ENCODE results near the gene PTH1R. TPM values are rescaled to one million over a fixed set of nuclear protein-coding genes. Genes with fewer than 3 reads are reported as not detected.

PTH1R gene
- total RNA-seq, 1 donor from 2014 or later = 6.2 TPM

GRCh38 chr3:46885612-46886011 lies 8.1 kb downstream of the PTH1R start:
- H3K27ac Mint-ChIP-seq (ENCODE audit: unreplicated experiment) = no peak overlapping the region
- TF ChIP-seq, protein P1, sequence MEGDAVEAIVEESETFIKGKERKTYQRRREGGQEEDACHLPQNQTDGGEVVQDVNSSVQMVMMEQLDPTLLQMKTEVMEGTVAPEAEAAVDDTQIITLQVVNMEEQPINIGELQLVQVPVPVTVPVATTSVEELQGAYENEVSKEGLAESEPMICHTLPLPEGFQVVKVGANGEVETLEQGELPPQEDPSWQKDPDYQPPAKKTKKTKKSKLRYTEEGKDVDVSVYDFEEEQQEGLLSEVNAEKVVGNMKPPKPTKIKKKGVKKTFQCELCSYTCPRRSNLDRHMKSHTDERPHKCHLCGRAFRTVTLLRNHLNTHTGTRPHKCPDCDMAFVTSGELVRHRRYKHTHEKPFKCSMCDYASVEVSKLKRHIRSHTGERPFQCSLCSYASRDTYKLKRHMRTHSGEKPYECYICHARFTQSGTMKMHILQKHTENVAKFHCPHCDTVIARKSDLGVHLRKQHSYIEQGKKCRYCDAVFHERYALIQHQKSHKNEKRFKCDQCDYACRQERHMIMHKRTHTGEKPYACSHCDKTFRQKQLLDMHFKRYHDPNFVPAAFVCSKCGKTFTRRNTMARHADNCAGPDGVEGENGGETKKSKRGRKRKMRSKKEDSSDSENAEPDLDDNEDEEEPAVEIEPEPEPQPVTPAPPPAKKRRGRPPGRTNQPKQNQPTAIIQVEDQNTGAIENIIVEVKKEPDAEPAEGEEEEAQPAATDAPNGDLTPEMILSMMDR (IDR thresholded peaks at IDR 0.05; ENCODE audit: unreplicated experiment) = no peak
- H3K27me3 Mint-ChIP-seq (ENCODE audit: unreplicated experiment) = peaks cover 15% of the 10 kb centered on the region
- H3K36me3 Mint-ChIP-seq (ENCODE audit: low read depth, unreplicated experiment) = no peaks in the 10 kb centered on the region
- no peak overlapping the region for H3K4me3 Mint-ChIP-seq (ENCODE audit: unreplicated experiment)
- DNase-seq (ENCODE audit: low spot score) = no peak
- peaks cover 1% of the 10 kb centered on the region for H3K4me1 Mint-ChIP-seq (ENCODE audit: unreplicated experiment)
- no peaks in the 10 kb centered on the region for H3K9me3 Mint-ChIP-seq (ENCODE audit: unreplicated experiment)

DNA sequence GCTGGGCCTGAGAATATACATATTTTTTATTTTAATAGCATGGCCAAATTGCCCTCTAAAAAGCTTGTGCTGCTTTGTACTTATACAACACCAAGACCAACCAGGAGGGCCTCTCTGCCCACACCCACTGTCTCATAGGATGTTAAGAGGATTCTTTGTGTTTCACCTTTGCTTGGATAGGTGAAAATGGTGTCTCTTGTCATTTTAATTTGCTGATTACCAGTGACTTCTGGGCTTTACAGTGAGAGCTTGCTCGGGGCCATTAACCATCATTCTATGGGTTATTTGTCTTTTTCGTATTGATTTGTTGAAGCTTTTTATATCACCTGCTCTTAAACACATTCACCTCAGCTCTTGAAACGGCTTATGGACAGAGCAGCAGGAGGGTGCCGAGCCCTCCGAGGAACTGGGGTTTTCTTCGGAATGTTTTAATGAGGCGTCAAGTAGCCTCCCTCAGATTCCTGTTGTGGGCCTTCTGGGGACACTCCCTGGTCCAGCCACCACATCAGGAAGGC lies 10.5 kb downstream of the PTH1R start:
- TF ChIP-seq, protein P1 (IDR thresholded peaks at IDR 0.05; ENCODE audit: unreplicated experiment) = no peak
- Mint-ChIP-seq H3K36me3 (ENCODE audit: low read depth, unreplicated experiment) (no peaks in the 10 kb centered on the region), H3K27ac (ENCODE audit: unreplicated experiment) (no peak overlapping the region), H3K27me3 (ENCODE audit: unreplicated experiment) (peaks cover 27% of the 10 kb centered on the region), H3K9me3 (ENCODE audit: unreplicated experiment) (no peaks in the 10 kb centered on the region), H3K4me1 (ENCODE audit: unreplicated experiment) (peaks cover 9% of the 10 kb centered on the region), H3K4me3 (ENCODE audit: unreplicated experiment) (no peak overlapping the region)
- no peak for DNase-seq (ENCODE audit: low spot score)

DNA sequence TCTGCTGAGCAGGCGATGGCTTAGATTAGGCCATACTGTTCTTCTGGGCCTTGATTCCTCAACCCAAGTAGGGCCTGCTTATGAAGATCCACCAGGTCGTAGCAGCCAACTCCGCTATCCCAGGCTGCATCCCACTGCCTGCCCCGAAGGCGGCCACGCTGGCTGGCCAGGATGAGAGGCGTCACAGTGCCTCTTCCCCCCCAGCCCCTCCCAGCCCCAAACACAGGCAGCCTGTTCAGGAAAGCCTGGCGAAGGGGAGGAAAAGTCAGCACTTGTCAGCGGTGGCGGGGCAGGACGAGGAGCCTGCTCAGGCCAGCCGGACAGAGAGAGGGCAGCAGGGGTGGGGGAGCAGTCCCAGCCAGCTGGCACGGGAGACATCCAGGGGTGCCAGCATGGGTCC lies 11.2 kb downstream of the PTH1R start:
- Mint-ChIP-seq H3K27ac (ENCODE audit: unreplicated experiment) (no peak overlapping the region), H3K4me3 (ENCODE audit: unreplicated experiment) (no peak overlapping the region), H3K9me3 (ENCODE audit: unreplicated experiment) (no peaks in the 10 kb centered on the region), H3K27me3 (ENCODE audit: unreplicated experiment) (peaks cover 26% of the 10 kb centered on the region), H3K4me1 (ENCODE audit: unreplicated experiment) (peaks cover 9% of the 10 kb centered on the region), H3K36me3 (ENCODE audit: low read depth, unreplicated experiment) (no peaks in the 10 kb centered on the region)
- TF ChIP-seq, protein P1 (IDR thresholded peaks at IDR 0.05; ENCODE audit: unreplicated experiment) = no peak
- no peak for DNase-seq (ENCODE audit: low spot score)

- no peak overlapping the region for H3K4me3 Mint-ChIP-seq (ENCODE audit: unreplicated experiment)
- no peak overlapping the region for H3K27ac Mint-ChIP-seq (ENCODE audit: unreplicated experiment)
- no peaks in the 10 kb centered on the region for H3K36me3 Mint-ChIP-seq (ENCODE audit: low read depth, unreplicated experiment)
- peaks cover 24% of the 10 kb centered on the region for H3K27me3 Mint-ChIP-seq (ENCODE audit: unreplicated experiment)
- H3K9me3 Mint-ChIP-seq (ENCODE audit: unreplicated experiment) = no peaks in the 10 kb centered on the region
- TF ChIP-seq, protein P1 (IDR thresholded peaks at IDR 0.05; ENCODE audit: unreplicated experiment) = no peak
- H3K4me1 Mint-ChIP-seq (ENCODE audit: unreplicated experiment) = peaks cover 9% of the 10 kb centered on the region
- DNase-seq (ENCODE audit: low spot score) = no peak
Measured at GRCh38 chr3:46889381-46890110, 12.0 kb downstream of the PTH1R start.

DNA sequence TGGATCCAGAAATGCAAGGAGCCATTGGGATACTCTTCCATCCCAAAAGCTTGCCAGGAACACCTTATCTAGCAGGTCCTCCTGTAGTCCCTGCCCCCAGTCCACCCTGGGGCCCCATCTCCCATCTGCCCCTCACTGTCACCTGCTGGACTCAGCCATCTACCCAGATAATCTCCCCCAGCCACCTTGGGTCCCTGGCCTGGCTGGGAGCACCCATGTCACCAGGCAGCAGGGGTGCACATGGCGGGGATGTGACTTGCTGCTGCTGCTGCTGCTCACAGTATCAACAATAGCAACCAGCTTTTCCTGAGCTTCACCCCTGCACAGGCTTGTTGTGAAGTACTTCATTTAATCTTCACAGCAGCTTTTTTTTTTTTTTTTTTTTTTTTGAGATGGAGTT lies 12.6 kb downstream of the PTH1R start:
- Mint-ChIP-seq H3K9me3 (ENCODE audit: unreplicated experiment) (no peaks in the 10 kb centered on the region), H3K27me3 (ENCODE audit: unreplicated experiment) (peaks cover 22% of the 10 kb centered on the region), H3K4me1 (ENCODE audit: unreplicated experiment) (peaks cover 9% of the 10 kb centered on the region), H3K4me3 (ENCODE audit: unreplicated experiment) (no peak overlapping the region), H3K27ac (ENCODE audit: unreplicated experiment) (no peak overlapping the region), H3K36me3 (ENCODE audit: low read depth, unreplicated experiment) (no peaks in the 10 kb centered on the region)
- TF ChIP-seq, protein P1 (IDR thresholded peaks at IDR 0.05; ENCODE audit: unreplicated experiment) = no peak
- DNase-seq (ENCODE audit: low spot score) = no peak

Measured in endothelial cell (in vitro differentiated cells).